IMR-90 (cell line): ENCODE data around the gene PCSK5. TPM values are rescaled to one million over a fixed set of nuclear protein-coding genes. Genes with fewer than 3 reads are reported as not detected.
A peak's percentile ranks its signal among the peaks of the same experiment; 100 is the strongest.

Source experiments
- ATAC-seq: fragments of 200-7000 bp; cut with Tn5 transposase; 2 replicates; pipeline ENCODE4 v1.9.1; 2020; ENCODE audit warnings: low read depth, mild to moderate bottlenecking, moderate library complexity
- BruUV-seq: library from RNA; stranded (reverse); fragments of 400-500 nt; replicated peaks from 2 replicates; lab custom pipeline; 2021; lab: Mats Ljungman, UMichigan
- CTCF ChIA-PET: fragments of 300-600 bp; formaldehyde crosslinking; extraction: SDS; loops from one replicate; lab custom pipeline; 2021; ENCODE audit warnings: antibody characterized with exemption; lab: Yijun Ruan, JAX
- POLR2A ChIA-PET: fragments of 300-600 bp; sonication (Branson Sonifier 250); formaldehyde crosslinking; loops from one replicate; lab custom pipeline; 2022; ENCODE audit warnings: antibody characterized with exemption; ENCODE audit not compliant: unreplicated experiment; lab: Charles Lee
- DNase-seq: peaks from one replicate; pipeline ENCODE4 v3.0.0; 2013
- H2AFZ ChIP-seq: replicated peaks from 2 replicates; pipeline ENCODE3; 2013; ENCODE audit warnings: low read length, mild to moderate bottlenecking; ENCODE audit not compliant: poor library complexity
- H2AK5ac ChIP-seq: 2 replicates; pipeline ENCODE4 v1.6.1; 2013; ENCODE audit warnings: low read depth, low read length, inconsistent platforms
- H2AK9ac ChIP-seq: replicated peaks from 2 replicates; pipeline ENCODE3; 2013; ENCODE audit warnings: mild to moderate bottlenecking, low read depth, low read length, moderate library complexity; ENCODE audit not compliant: poor library complexity
- H2BK120ac ChIP-seq: 2 replicates; pipeline ENCODE4 v1.6.1; 2013; ENCODE audit warnings: low read depth, low read length, inconsistent platforms
- H2BK15ac ChIP-seq: 3 replicates; pipeline ENCODE4 v1.6.1; 2013; ENCODE audit warnings: low read depth, low read length, inconsistent platforms
- H2BK20ac ChIP-seq: 2 replicates; pipeline ENCODE4 v1.6.1; 2013; ENCODE audit warnings: low read depth, mild to moderate bottlenecking, inconsistent platforms, low read length, moderate library complexity
- H2BK5ac ChIP-seq: 2 replicates; pipeline ENCODE4 v1.6.1; 2013; ENCODE audit warnings: mild to moderate bottlenecking, low read depth, low read length, inconsistent platforms; ENCODE audit not compliant: poor library complexity, severe bottlenecking
- H3K14ac ChIP-seq: replicated peaks from 2 replicates; pipeline ENCODE4 v1.6.1; 2013; ENCODE audit warnings: low read depth, low read length, inconsistent platforms
- H3K18ac ChIP-seq: 2 replicates; pipeline ENCODE4 v1.6.1; 2013; ENCODE audit warnings: low read depth, low read length, control low read depth
- H3K23ac ChIP-seq: 2 replicates; pipeline ENCODE4 v1.6.1; 2013; ENCODE audit warnings: low read depth, low read length, inconsistent platforms
- H3K27ac ChIP-seq: 2 replicates; pipeline ENCODE4 v1.5.1; 2013; ENCODE audit warnings: mild to moderate bottlenecking, control low read depth, low read length; ENCODE audit not compliant: insufficient read depth
- H3K27me3 ChIP-seq: 2 replicates; pipeline ENCODE4 v1.6.1; 2013; ENCODE audit warnings: low read length; ENCODE audit not compliant: control insufficient read depth, insufficient read depth
- H3K36me3 ChIP-seq: 2 replicates; pipeline ENCODE4 v1.6.1; 2013; ENCODE audit warnings: low read length, mixed read lengths; ENCODE audit not compliant: control insufficient read depth, insufficient read depth
- H3K4ac ChIP-seq: 2 replicates; pipeline ENCODE4 v1.6.1; 2013; ENCODE audit warnings: low read depth, low read length, inconsistent platforms
- H3K4me1 ChIP-seq: 2 replicates; pipeline ENCODE4 v1.6.1; 2013; ENCODE audit warnings: low read length, mixed read lengths; ENCODE audit not compliant: control insufficient read depth, insufficient read depth
- H3K4me2 ChIP-seq: 2 replicates; pipeline ENCODE4 v1.6.1; 2013; ENCODE audit warnings: low read depth, mild to moderate bottlenecking, control low read depth, low read length, moderate library complexity
- H3K4me3 ChIP-seq: 2 replicates; pipeline ENCODE4 v1.5.1; 2013; ENCODE audit warnings: low read depth, mild to moderate bottlenecking, control low read depth, low read length, moderate library complexity; ENCODE audit not compliant: insufficient read depth
- H3K56ac ChIP-seq: 2 replicates; pipeline ENCODE4 v1.6.1; 2013; ENCODE audit warnings: low read length, inconsistent platforms; ENCODE audit not compliant: insufficient read depth; ENCODE audit errors: extremely low read depth
- H3K79me1 ChIP-seq, 2 experiments: 2 replicates each; pipeline ENCODE4 v1.6.1; 2013; ENCODE audit warnings: low read length in 2 of 2, inconsistent platforms in 1 of 2, low read depth in 1 of 2
- H3K9ac ChIP-seq: 2 replicates; pipeline ENCODE4 v1.6.1; 2013; ENCODE audit warnings: low read depth, low read length, control low read depth
- H3K9me1 ChIP-seq: 2 replicates; pipeline ENCODE4 v1.6.1; 2013; ENCODE audit warnings: low read length, inconsistent platforms; ENCODE audit not compliant: insufficient read depth
- H3K9me3 ChIP-seq: 2 replicates; pipeline ENCODE4 v1.6.1; 2013; ENCODE audit warnings: low read length; ENCODE audit not compliant: control insufficient read depth, insufficient read depth
- H4K20me1 ChIP-seq: 2 replicates; pipeline ENCODE4 v1.6.1; 2013; ENCODE audit warnings: low read length, inconsistent platforms; ENCODE audit not compliant: insufficient read depth
- H4K5ac ChIP-seq: 2 replicates; pipeline ENCODE4 v1.6.1; 2013; ENCODE audit warnings: mild to moderate bottlenecking, low read depth, low read length, control low read depth
- H4K8ac ChIP-seq, 2 experiments: 2 replicates each; pipeline ENCODE4 v1.6.1; 2013; ENCODE audit warnings: low read depth in 2 of 2, low read length in 2 of 2, control low read depth in 1 of 2, inconsistent platforms in 1 of 2
- H4K91ac ChIP-seq: 2 replicates; pipeline ENCODE4 v1.6.1; 2013; ENCODE audit warnings: low read depth, low read length, inconsistent platforms; ENCODE audit not compliant: insufficient read depth
- BHLHE40 ChIP-seq: fragments of 150-350 bp; IDR thresholded peaks from 2 replicates; pipeline ENCODE4 v1.6.1; 2016; ENCODE audit warnings: mild to moderate bottlenecking, low read depth, low read length
- CEBPB ChIP-seq: IDR thresholded peaks from 2 replicates; pipeline ENCODE4 v1.6.1; 2012; ENCODE audit warnings: low read depth, low read length, improper control_type of control experiment
- CHD1 ChIP-seq: IDR thresholded peaks from 2 replicates; pipeline ENCODE4 v1.6.1; 2012; ENCODE audit warnings: low read depth, low read length, improper control_type of control experiment
- CTCF ChIP-seq: conservative IDR thresholded peaks from 2 replicates; pipeline ENCODE4 v1.5.1; 2012; ENCODE audit warnings: mild to moderate bottlenecking, low read depth, low read length, improper control_type of control experiment
- ELK1 ChIP-seq: fragments of 150-350 bp; IDR thresholded peaks from 2 replicates; pipeline ENCODE4 v1.6.1; 2016; ENCODE audit warnings: low read depth, mild to moderate bottlenecking, low read length, moderate library complexity, borderline replicate concordance
- FOS ChIP-seq: fragments of 150-350 bp; IDR thresholded peaks from 2 replicates; pipeline ENCODE4 v1.6.1; 2016; ENCODE audit warnings: low read depth, low read length
- MAFK ChIP-seq: IDR thresholded peaks from 2 replicates; pipeline ENCODE4 v1.6.1; 2012; ENCODE audit warnings: low read depth, low read length, improper control_type of control experiment
- MAZ ChIP-seq: IDR thresholded peaks from 2 replicates; pipeline ENCODE4 v1.6.1; 2012; ENCODE audit warnings: low read depth, mild to moderate bottlenecking, low read length, improper control_type of control experiment, moderate library complexity, borderline replicate concordance
- MXI1 ChIP-seq: IDR thresholded peaks from 2 replicates; pipeline ENCODE4 v1.6.1; 2012; ENCODE audit warnings: low read depth, mild to moderate bottlenecking, low read length, moderate library complexity, borderline replicate concordance
- NFE2L2 ChIP-seq: fragments of 150-350 bp; IDR thresholded peaks from 2 replicates; pipeline ENCODE4 v1.6.1; 2016; ENCODE audit warnings: low read depth, mild to moderate bottlenecking, low read length
- POLR2A ChIP-seq: IDR thresholded peaks from 2 replicates; pipeline ENCODE4 v1.6.1; 2012; ENCODE audit warnings: mild to moderate bottlenecking, low read depth, low read length
- RAD21 ChIP-seq: IDR thresholded peaks from 2 replicates; pipeline ENCODE4 v1.6.1; 2012; ENCODE audit warnings: low read length, improper control_type of control experiment
- RCOR1 ChIP-seq: IDR thresholded peaks from 2 replicates; pipeline ENCODE4 v1.6.1; 2012; ENCODE audit warnings: mild to moderate bottlenecking, low read length, improper control_type of control experiment; ENCODE audit not compliant: insufficient replicate concordance
- RFX5 ChIP-seq: IDR thresholded peaks from 2 replicates; pipeline ENCODE4 v1.8.0; 2012; ENCODE audit warnings: low read depth, mild to moderate bottlenecking, low read length, moderate library complexity
- SMC3 ChIP-seq: fragments of 150-350 bp; IDR thresholded peaks from 2 replicates; pipeline ENCODE4 v1.6.1; 2016; ENCODE audit warnings: low read depth, mild to moderate bottlenecking, antibody characterized with exemption, low read length, moderate library complexity
- USF2 ChIP-seq: fragments of 150-350 bp; IDR thresholded peaks from 2 replicates; pipeline ENCODE4 v1.6.1; 2017; ENCODE audit warnings: mild to moderate bottlenecking, antibody characterized with exemption, low read length, low read depth
- WGBS, 2 experiments: methylation state at CpG; one replicate each; pipeline versions ENCODE4 v1.1.5 to v1.1.7; 2013; ENCODE audit warnings: missing lambda C conversion rate in 2 of 2; ENCODE audit not compliant: insufficient read length in 1 of 2; ENCODE audit errors: extremely low coverage in 2 of 2; 5-methylcytosine and 5-hydroxymethylcytosine counted together
- dilution Hi-C: fragments of 300-500 bp; cut with HindIII; formaldehyde crosslinking; loops from one replicate; pipeline ENCODE4 v1.14.3; 2018; ENCODE audit warnings: low sequenced_read_pairs; ENCODE audit not compliant: unreplicated experiment
- in situ Hi-C: fragments of 300-500 bp; cut with MboI; formaldehyde crosslinking; loops from 3 replicates; pipeline ENCODE4 v1.14.3; 2019; ENCODE audit warnings: low sequenced_read_pairs, inconsistent platforms, mixed read lengths
- intact Hi-C: fragments of 100-400 bp; cut with micrococcal nuclease; formaldehyde crosslinking; loops from 2 replicates; pipeline ENCODE4 v1.10.0; 2022
- polyA plus RNA-seq, 3 experiments: library from polyadenylated mRNA; depleted of rRNA; stranded (reverse); fragments of >200 nt; gene quantifications; 2 replicates each; pipeline ENCODE4 v1.2.3, GENCODE V29; 2012; ENCODE audit warnings: low replicate concordance in 1 of 3
- total RNA-seq: library from RNA; depleted of rRNA; stranded (reverse); fragments of >200 nt; gene quantifications from 2 replicates; pipeline ENCODE4 v1.2.3, GENCODE V29; 2012

PCSK5 gene
- total and polyA plus RNA-seq, 2 of the 4 experiments (the other 2 are of a cell fraction): 1.5 to 3.0 TPM

GRCh38 chr9:76401176-76401575, 510.7 kb downstream of the PCSK5 start:
- H3K4me2 ChIP-seq: no peak overlapping the region
- no peak overlapping the region for H3K56ac ChIP-seq
- H3K14ac ChIP-seq: no peak overlapping the region
- H2BK20ac ChIP-seq: no peak overlapping the region
- TF ChIP-seq BHLHE40 (no peak), NFE2L2 (no peak), CTCF (no peak), ELK1 (no peak), FOS (no peak), USF2 (no peak), CHD1 (no peak), MAZ (no peak), RCOR1 (no peak), SMC3 (no peak), CEBPB (no peak), MAFK (no peak), POLR2A (no peak), MXI1 (no peak), RFX5 (no peak), RAD21 (no peak)
- no peak overlapping the region for H2AK9ac ChIP-seq
- H3K79me1 ChIP-seq: no peaks in the 10 kb centered on the region
- H3K4me3 ChIP-seq: no peak overlapping the region
- H4K8ac ChIP-seq: no peak overlapping the region
- H2BK120ac ChIP-seq: no peak overlapping the region
- peaks cover 7% of the 10 kb centered on the region for H3K4me1 ChIP-seq
- H4K5ac ChIP-seq: no peak overlapping the region
- no peaks in the 10 kb centered on the region for H3K9me3 ChIP-seq
- H4K91ac ChIP-seq: no peak overlapping the region
- intact Hi-C loops (loop anchor here (5.0 kb wide), 1 partner anchor 51 kb away; no protein-coding TSS in a partner anchor), dilution Hi-C loops (no loop called here), in situ Hi-C loops (no loop called here)
- no peak overlapping the region for H2BK5ac ChIP-seq
- H2BK15ac ChIP-seq: no peak overlapping the region
- H3K36me3 ChIP-seq: no peaks in the 10 kb centered on the region
- H4K20me1 ChIP-seq: no peaks in the 10 kb centered on the region
- DNase-seq (no peak), ATAC-seq (no peak)
- H3K4ac ChIP-seq: peak overlapping the region; percentile 40; the same call in 1 of the 2 replicates
- no peak overlapping the region for H3K23ac ChIP-seq
- H2AK5ac ChIP-seq: no peak overlapping the region
- H3K18ac ChIP-seq: no peak overlapping the region
- POLR2A ChIA-PET: no interaction called here
- WGBS, 2 experiments: no CpG with 5 or more reads among the region's 2 CpGs
- no peak overlapping the region for H3K27ac ChIP-seq
- no peak overlapping the region for H3K9ac ChIP-seq
- H3K27me3 ChIP-seq: no peaks in the 10 kb centered on the region
- no TSS peak for BruUV-seq
- CTCF ChIA-PET: interaction anchor here (1.2 kb wide), 1 partner anchor 18 kb away, joined by 4 read pairs; no protein-coding TSS in a partner anchor
- H3K9me1 ChIP-seq: no peaks in the 10 kb centered on the region
- H2AFZ ChIP-seq: no peak overlapping the region
